Fibroblast of lung (primary cell): Measurements from ENCODE around the gene PXDN.

Experiments used
- EZH2 ChIP-seq: IDR thresholded peaks from 2 replicates; pipeline ENCODE4 v1.5.1; 2012; ENCODE audit warnings: low read length, control low read depth, mild to moderate bottlenecking; ENCODE audit errors: missing control alignments
- TF ChIP-seq, protein P1 (sequence below), 2 donors: IDR thresholded peaks in 1 of 2; conservative IDR thresholded peaks in 1 of 2; 1 replicate in 1 of 2; 2 replicates in 1 of 2; pipeline ENCODE4 v1.5.1; 2011 to 2012; ENCODE audit warnings: low read length in 2 of 2, control low read depth in 1 of 2, inconsistent platforms in 1 of 2, low read depth in 1 of 2, mild to moderate bottlenecking in 1 of 2

DNA sequence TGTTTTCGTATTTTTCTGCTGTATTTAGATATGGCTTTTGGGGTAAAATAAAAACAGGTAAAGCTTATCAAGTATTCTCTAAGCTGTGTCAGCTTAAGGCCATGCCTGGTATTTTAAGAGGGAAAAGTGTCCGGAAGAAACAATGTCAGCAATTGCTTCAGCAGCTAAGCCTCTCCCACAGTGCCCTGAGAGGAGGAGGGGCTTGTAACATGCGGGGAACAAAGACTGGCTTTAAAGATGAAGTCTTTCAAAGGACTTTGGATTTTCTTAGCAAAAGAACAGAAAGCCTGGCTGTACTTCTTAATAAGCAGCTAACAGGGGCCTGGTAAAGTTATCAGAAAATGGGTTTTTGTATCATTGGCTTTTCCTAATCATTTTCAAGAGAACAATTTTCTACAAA is 102.8 kb downstream of the PXDN start:
- TF ChIP-seq, protein P1, sequence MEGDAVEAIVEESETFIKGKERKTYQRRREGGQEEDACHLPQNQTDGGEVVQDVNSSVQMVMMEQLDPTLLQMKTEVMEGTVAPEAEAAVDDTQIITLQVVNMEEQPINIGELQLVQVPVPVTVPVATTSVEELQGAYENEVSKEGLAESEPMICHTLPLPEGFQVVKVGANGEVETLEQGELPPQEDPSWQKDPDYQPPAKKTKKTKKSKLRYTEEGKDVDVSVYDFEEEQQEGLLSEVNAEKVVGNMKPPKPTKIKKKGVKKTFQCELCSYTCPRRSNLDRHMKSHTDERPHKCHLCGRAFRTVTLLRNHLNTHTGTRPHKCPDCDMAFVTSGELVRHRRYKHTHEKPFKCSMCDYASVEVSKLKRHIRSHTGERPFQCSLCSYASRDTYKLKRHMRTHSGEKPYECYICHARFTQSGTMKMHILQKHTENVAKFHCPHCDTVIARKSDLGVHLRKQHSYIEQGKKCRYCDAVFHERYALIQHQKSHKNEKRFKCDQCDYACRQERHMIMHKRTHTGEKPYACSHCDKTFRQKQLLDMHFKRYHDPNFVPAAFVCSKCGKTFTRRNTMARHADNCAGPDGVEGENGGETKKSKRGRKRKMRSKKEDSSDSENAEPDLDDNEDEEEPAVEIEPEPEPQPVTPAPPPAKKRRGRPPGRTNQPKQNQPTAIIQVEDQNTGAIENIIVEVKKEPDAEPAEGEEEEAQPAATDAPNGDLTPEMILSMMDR (conservative IDR thresholded peaks at IDR 0.05 in 1 of 2, IDR thresholded peaks at IDR 0.05 in 1 of 2; ENCODE audit: low read depth in 1 of 2, low read length in 2 of 2), result no peak
- no peak for TF ChIP-seq EZH2
